GM12864 (cell line): Measurements from ENCODE around the gene BRD4.

Source experiments
- DNase-seq: peaks from one replicate; pipeline ENCODE4 v3.0.0-alpha.2; 2011; ENCODE audit warnings: low read depth
- H3K4me3 ChIP-seq: 2 replicates; pipeline ENCODE4 v1.5.1; 2011; ENCODE audit warnings: mild to moderate bottlenecking, low read depth, low read length, control low read depth
- TF ChIP-seq, protein P1 (sequence below): IDR thresholded peaks from 2 replicates; pipeline ENCODE4 v1.5.1; 2011; ENCODE audit warnings: low read depth, mild to moderate bottlenecking, moderate library complexity, low read length, control low read depth, inconsistent platforms; ENCODE audit errors: missing control alignments

BRD4 gene

GRCh38 chr19:15248106-15248505 is 84.2 kb downstream of the BRD4 start:
- DNase-seq: no peak
- no peak overlapping the region for H3K4me3 ChIP-seq
- TF ChIP-seq, protein P1, sequence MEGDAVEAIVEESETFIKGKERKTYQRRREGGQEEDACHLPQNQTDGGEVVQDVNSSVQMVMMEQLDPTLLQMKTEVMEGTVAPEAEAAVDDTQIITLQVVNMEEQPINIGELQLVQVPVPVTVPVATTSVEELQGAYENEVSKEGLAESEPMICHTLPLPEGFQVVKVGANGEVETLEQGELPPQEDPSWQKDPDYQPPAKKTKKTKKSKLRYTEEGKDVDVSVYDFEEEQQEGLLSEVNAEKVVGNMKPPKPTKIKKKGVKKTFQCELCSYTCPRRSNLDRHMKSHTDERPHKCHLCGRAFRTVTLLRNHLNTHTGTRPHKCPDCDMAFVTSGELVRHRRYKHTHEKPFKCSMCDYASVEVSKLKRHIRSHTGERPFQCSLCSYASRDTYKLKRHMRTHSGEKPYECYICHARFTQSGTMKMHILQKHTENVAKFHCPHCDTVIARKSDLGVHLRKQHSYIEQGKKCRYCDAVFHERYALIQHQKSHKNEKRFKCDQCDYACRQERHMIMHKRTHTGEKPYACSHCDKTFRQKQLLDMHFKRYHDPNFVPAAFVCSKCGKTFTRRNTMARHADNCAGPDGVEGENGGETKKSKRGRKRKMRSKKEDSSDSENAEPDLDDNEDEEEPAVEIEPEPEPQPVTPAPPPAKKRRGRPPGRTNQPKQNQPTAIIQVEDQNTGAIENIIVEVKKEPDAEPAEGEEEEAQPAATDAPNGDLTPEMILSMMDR: no peak

DNA sequence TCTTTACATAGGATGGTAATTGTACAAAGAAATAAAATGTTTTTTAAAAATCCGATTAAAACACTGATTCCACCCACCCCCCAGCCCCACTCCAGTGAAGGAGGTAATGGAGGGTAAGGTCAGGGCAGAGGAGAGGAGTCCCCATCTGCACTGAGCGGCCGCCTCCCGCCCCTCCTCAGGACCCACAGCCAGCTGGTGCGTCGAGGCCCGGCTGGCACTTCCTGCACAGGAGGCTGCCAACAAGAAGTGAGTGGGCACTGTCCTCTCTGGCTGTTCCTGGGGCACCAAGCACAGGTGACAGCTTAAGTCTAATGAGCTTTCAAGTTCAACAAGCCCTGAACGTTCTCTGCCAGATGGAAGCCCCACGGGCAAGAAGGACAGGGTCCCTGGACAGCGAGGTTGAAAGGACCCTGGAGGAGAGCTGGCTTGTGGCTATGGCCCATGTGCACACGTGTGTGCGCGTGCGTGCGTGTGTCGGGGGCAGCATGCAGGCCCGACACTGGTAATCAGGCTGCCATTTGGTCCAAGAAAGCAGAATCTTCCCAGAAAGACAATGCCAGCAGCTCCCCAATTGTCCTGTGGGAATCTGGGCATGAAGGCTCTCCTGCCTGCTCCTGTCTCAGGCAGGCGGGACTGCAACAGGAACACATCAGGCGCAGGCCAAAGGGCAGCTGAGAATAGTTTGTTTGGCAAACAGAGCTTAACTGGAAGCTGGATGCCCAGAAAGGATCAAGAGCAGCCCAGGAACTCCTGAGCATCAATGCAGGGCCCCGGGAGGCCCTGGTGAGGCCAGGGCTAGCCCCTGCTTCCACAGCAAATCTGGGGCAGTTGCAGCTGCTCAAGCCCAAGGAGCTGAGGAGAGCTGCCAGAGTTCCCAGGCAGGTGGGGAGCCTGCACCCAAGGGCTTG is 85.0 kb downstream of the BRD4 start:
- TF ChIP-seq, protein P1: no peak
- no peak for DNase-seq

GRCh38 chr19:15246198-15246481 is 86.2 kb downstream of the BRD4 start:
- no peak overlapping the region for H3K4me3 ChIP-seq
- TF ChIP-seq, protein P1: no peak
- DNase-seq: no peak

More for the DNA sequence above, 85.0 kb downstream of the BRD4 start:
- H3K4me3 ChIP-seq: no peak overlapping the region

DNA sequence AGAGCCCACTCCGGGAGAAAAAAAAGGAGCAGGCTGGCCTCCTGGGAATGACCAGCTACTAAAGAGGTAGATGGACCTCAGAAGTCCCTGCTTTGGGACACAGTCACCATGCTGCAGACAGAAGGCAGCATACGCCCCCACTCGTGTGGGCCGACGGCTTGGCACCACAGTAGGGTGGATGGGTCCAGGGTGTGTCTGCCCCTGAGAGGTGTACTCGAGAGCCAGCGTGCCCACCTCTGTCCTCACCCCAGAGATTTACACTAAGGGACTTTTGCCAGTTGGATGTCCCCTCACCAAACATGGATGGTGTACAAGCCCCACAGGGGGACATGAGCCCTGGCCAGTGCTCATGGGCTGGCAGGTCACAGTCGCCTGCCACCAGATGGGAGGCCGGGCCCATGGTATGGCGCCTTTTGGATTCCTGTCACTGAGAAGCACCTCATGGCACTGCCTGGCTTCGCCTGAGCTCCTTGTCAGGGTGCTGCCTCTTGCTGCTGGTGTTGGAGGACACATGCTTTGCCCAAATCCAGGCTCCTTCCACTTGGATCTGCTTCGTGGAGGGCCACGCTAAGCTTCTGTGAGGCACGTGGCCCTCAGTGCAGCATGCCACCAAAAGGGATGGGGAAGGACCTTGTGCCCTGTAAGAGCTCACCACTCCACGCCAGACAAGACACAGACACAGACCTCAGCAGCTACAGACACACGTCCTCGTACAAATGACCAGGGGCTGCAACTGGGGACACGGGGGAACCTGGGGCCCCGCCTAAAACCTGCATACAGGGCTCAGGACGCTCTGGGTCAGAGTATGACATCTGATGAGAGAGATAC is 86.8 kb downstream of the BRD4 start:
- DNase-seq: no peak
- TF ChIP-seq, protein P1: no peak
- no peak overlapping the region for H3K4me3 ChIP-seq

DNA sequence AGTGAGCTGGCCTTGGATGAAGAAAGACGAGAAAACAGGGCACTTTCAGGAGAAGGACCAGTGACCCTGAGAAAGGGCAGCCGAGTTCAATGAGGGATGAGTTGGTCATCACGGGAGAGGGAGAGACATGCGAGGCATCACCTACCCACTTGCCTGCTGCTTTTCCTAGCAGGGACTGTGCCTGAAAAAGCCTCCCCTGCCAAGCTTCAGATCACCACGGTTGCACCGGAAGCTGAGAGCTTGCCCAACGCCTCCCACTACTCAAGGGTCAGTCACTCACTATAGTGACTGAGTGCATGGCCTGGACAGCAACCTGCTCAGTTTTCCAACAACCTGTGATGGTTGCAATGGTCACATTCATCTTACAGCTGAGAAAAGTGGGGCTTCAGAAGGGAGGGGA is 87.5 kb downstream of the BRD4 start:
- TF ChIP-seq, protein P1: no peak
- no peak for DNase-seq
- no peak overlapping the region for H3K4me3 ChIP-seq

- TF ChIP-seq, protein P1: no peak
- no peak for DNase-seq
Measured at GRCh38 chr19:15244106-15244803, 88.1 kb downstream of the BRD4 start.

More at GRCh38 chr19:15244106-15244803, 88.1 kb downstream of the BRD4 start:
- no peak overlapping the region for H3K4me3 ChIP-seq
